ENCODE results near the gene ZNF804A.

GRCh38 chr2:184938221-184938985 lies 340.1 kb downstream of the ZNF804A start:
- no peak for TF ChIP-seq CTCF (IDR thresholded peaks at IDR 0.05)
- no peak for TF ChIP-seq EZH2 (IDR thresholded peaks at IDR 0.05)

Measured in neural progenitor cell (in vitro differentiated cells).